Middle frontal gyrus (tissue), 1 donor: ENCODE data around the gene IFT88.
"Not testable (repeated sequence)": the region's sequence is repeated elsewhere in the genome, so short reads cannot be mapped to it uniquely, and the experiment has no call there.

Experiments
- DNase-seq: peaks from one replicate; pipeline ENCODE4 v3.0.0-alpha.2; 2015; ENCODE audit warnings: low spot score; ENCODE audit errors: extremely low spot score

IFT88 gene

GRCh38 chr13:20623000-20623399 is 56.0 kb downstream of the IFT88 start:
- no peak for DNase-seq

GRCh38 chr13:20624213-20624612 is 57.3 kb downstream of the IFT88 start:
- DNase-seq = no peak

- DNase-seq = no peak
Observed at GRCh38 chr13:20633802-20634201, 66.8 kb downstream of the IFT88 start.

- no peak for DNase-seq
Observed at GRCh38 chr13:20636079-20636478, 69.1 kb downstream of the IFT88 start.

- no peak for DNase-seq
Observed at GRCh38 chr13:20637811-20638210, 70.9 kb downstream of the IFT88 start.

GRCh38 chr13:20647758-20648157 is 80.8 kb downstream of the IFT88 start:
- DNase-seq = no peak

GRCh38 chr13:20652946-20653345 is 86.0 kb downstream of the IFT88 start:
- DNase-seq = no peak

GRCh38 chr13:20654156-20654555 is 87.2 kb downstream of the IFT88 start:
- DNase-seq = no peak

GRCh38 chr13:20658451-20659040 is 91.6 kb downstream of the IFT88 start:
- no peak for DNase-seq

- no peak for DNase-seq
Observed at GRCh38 chr13:20664351-20664750, 97.4 kb downstream of the IFT88 start.

- no peak for DNase-seq
Observed at GRCh38 chr13:20666948-20667347, 100.0 kb downstream of the IFT88 start.

- DNase-seq = no peak
Observed at GRCh38 chr13:20667857-20668437, 101.0 kb downstream of the IFT88 start.

- DNase-seq = no peak
Observed at GRCh38 chr13:20669162-20669561, 102.2 kb downstream of the IFT88 start.

- DNase-seq = no peak
Observed at GRCh38 chr13:20671789-20672188, 104.8 kb downstream of the IFT88 start.

GRCh38 chr13:20672772-20673171 is 105.8 kb downstream of the IFT88 start:
- DNase-seq = no peak

- no peak for DNase-seq
Observed at GRCh38 chr13:20673715-20674114, 106.8 kb downstream of the IFT88 start.

GRCh38 chr13:20676213-20676612 is 109.3 kb downstream of the IFT88 start:
- DNase-seq = no peak

- DNase-seq = not testable (repeated sequence)
Observed at GRCh38 chr13:20678606-20679005, 111.6 kb downstream of the IFT88 start.

GRCh38 chr13:20679879-20680278 is 112.9 kb downstream of the IFT88 start:
- DNase-seq = no peak

- DNase-seq = no peak
Observed at GRCh38 chr13:20680416-20681080, 113.6 kb downstream of the IFT88 start.

GRCh38 chr13:20681481-20681880 is 114.5 kb downstream of the IFT88 start:
- not testable (repeated sequence) for DNase-seq

GRCh38 chr13:20682061-20682460 is 115.1 kb downstream of the IFT88 start:
- DNase-seq = no peak

GRCh38 chr13:20684041-20684440 is 117.1 kb downstream of the IFT88 start:
- no peak for DNase-seq
